HG03060 (cell line): ENCODE measurements around the gene MRPS34.
"Not testable (repeated sequence)": the region's sequence is repeated elsewhere in the genome, so short reads cannot be mapped to it uniquely, and the experiment has no call there.

Experiments
- ATAC-seq: cut with Tn5 transposase; IDR thresholded peaks from one replicate; pipeline ENCODE4 v1.9.1; 2021; ENCODE audit warnings: low read depth, moderate number of reproducible peaks; ENCODE audit not compliant: unreplicated experiment

MRPS34 gene

GRCh38 chr16:1757714-1758461, 15.0 kb downstream of the MRPS34 start:
- no peak for ATAC-seq

GRCh38 chr16:1754204-1754603, 18.7 kb downstream of the MRPS34 start:
- no peak for ATAC-seq

GRCh38 chr16:1752853-1753252, 20.1 kb downstream of the MRPS34 start:
- no peak for ATAC-seq

GRCh38 chr16:1751946-1752345, 21.0 kb downstream of the MRPS34 start:
- ATAC-seq = no peak

GRCh38 chr16:1749152-1750117, 23.5 kb downstream of the MRPS34 start:
- ATAC-seq = no peak

GRCh38 chr16:1747934-1748333, 25.0 kb downstream of the MRPS34 start:
- ATAC-seq = no peak

DNA sequence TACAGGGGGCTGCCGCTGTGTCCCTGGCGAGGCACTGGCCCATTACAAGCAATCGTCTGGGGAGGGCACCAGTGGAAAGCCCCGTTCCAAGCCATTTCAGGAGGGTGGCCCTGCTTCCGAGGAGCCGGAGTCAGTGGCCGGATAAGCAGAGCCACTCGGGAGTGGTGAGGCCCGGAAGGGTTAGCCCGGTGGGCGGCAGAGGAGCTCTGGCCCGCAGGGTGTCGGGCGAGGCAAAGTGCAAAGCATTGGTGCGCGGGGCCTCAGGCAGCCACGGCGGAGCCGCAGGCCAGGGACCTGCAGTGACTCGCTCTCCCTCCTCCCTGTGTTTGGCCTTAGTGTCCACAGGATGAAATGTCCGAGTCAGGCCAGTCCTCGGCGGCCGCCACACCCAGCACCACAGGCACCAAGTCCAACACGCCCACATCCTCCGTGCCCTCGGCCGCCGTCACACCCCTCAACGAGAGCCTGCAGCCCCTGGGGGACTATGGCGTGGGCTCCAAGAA, 26.2 kb downstream of the MRPS34 start:
- ATAC-seq = no peak

DNA sequence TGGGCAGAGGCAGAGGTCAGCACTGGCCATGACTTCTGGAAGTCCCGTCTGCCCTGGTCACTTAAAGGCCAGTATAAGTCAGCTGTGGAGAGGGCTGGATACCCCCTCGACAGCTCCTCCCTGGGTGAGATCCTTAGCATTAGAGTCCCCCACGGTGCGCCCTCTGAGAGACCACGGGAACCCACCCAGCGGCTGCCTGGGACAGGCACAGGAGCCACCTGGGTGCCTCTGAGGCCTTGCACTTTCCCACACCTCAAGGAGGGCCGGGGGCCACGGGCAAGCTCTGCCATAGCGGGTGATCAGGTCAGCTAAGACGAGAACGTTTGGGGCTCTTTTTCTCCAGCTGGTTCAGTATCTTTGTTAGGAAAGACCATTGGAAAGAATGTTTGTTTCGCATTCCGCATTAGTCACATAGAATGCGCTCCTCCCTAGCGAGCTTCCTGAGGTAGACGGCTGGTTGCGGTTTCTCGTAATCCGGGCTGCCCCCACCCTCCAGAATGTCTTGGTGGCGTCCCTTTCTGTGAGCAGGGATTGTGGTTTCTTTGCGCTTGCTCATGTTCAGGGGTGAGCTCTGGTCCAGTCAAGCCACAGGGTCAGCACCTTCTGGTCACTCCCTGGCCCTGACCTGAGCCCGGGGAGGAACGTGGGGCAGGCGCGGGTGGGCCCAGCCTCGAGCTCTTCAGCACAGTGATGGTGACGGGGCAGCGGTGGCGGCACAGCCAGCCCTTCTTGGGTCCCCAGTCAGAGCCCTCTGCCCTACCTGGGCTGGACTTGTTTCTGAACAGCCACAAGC, 26.8 kb downstream of the MRPS34 start:
- ATAC-seq = no peak

GRCh38 chr16:1745181-1745899, 27.6 kb downstream of the MRPS34 start:
- ATAC-seq = no peak

- no peak for ATAC-seq
These were observed 28.5 kb downstream of the MRPS34 start for GRCh38 chr16:1744338-1744840.

DNA sequence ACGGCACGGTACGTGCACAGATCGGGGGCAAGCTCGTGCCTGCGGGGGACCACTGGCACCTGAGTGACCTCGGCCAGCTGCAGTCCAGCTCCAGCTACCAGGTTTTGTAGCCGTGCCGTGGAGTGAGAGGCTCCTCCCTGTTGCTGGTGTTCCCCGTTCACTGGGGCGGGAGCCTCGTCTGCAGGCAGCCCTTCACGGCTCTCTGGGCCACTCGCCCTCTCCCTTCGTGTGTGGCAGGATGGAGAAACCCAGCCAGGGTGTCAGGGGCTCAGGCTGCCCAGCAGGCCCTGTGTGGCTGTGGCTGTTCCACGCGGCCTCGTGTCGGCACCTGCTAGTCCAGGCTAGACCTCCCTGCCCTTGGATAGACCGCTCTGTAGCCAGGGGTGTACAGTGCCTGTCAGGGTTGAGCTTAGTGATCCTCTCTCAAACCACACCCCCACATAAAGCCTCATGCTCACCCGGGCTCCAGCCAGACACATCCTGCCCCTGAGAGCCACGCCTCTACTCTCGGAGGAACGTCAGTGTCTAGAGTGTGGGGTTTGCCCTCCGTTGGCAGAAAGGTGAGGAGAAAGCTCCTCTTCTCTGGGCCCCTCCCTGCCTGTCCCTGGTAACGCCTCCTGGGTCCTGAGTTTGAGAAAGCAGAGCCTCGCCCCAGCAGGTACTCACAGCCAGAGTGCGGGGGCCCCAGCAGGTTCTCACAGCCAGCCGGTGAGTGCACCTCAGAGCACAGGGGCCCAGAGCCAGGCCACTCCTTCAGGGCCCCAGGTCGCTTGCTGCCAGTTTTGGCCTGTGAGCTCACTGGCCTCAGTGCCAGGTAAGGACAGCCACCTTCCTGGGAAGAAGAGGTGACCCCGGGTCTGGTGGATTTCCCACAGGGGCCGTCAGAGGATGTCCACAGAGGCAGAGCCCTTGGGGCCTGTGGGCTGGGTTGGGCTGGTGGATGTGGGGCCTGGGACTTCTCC, 29.3 kb downstream of the MRPS34 start:
- no peak for ATAC-seq

DNA sequence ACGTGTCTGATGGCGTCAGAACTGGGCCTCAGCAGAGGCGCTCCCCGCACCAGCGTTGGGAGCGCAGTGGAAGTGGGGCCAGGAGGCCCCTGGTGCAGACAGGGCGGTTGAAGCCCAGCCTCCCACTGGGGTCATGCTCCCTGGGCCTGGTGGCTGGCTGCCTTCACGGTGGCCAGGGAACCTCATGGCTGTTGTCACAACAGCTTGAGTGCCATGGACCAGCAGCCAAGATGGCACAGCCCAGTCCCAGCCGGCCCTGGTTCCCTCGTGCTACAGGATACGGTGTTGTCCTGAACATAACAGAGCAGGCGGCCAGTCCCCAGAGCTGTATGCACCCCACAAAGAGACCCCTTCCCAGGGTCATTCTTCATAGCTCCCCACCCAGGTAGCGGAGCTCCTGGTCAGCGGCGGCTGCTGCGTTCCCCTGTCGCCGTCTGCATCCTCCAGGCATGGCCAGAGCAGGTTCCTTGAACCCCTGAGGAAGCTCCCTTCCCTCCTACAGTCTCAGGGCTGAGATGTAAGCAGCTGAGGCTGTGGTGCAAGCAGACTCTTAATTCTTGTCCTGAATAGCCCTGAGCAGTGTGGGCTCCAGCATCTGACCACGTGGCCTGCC, 31.3 kb downstream of the MRPS34 start:
- no peak for ATAC-seq

- ATAC-seq = no peak
These were observed 32.0 kb downstream of the MRPS34 start for GRCh38 chr16:1740781-1741490.

DNA sequence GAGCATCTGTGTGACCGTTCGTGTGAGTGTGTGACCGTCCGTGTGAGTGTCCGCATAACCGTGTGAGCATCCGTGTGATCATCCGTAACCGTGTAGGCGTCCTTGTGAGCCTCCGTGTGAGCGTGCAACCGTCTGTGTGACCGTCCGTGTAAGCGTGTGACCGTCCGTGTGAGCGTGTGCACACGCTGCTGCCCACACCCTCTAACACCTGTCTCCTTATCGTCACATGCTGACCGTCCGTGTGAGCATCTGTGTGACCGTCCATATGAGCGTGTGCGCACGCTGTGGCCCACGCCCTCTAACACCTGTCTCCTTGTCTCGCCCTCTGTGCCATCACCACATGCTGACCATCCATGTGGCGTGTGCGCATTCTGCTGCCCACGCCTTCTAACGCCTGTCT, 32.7 kb downstream of the MRPS34 start:
- ATAC-seq = no peak

DNA sequence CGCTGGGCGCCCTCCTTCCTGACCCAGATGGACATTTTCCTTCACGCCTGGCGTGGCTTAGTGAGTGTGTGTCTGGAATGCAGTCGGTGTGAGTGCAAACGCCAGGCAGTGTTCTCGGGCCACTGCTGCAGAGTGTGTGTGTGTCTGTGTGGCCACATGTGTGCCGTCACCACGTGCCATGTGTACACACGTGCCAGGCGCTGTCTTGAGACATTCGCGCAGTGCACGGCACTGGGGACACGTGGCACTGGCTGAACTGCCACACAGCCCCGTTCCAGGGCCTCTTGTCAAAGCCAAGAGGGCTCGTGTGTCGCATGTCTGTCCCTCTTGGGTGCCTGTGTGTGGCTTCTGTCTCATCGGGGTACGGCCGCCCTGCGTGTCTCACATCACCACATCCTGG, 38.1 kb downstream of the MRPS34 start:
- ATAC-seq = no peak

- no peak for ATAC-seq
These were observed 38.8 kb downstream of the MRPS34 start for GRCh38 chr16:1734123-1734522.

GRCh38 chr16:1732551-1732987, 40.4 kb downstream of the MRPS34 start:
- not testable (repeated sequence) for ATAC-seq

DNA sequence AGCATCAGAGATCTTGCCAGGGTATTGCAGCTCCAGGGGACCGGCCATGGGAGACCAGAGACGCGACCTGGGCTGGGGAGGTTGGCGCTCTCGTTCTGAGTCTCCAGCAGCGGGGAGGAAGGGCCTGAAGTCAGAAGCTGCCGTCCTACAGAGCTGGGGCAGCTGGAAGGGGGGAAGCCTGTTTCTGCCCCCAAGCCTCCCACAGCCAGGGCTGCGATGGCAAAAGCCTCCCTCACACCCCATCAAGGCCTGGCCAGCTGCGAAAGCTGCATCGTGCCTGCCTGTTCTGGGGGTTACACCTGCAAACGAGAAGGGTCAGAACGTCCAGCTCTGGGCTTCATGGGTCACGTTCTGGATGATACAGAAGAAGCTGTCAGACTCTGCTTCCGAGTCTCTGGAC, 40.9 kb downstream of the MRPS34 start:
- ATAC-seq = no peak
